ENCODE results near the gene C11orf21. TPM values are rescaled to one million over a fixed set of nuclear protein-coding genes. Genes with fewer than 3 reads are reported as not detected.

Gene C11orf21
- total and polyA plus RNA-seq, 10 of the 15 experiments (the other 5 are each of a cell fraction or from before 2014, with no cell fraction given) = 0.04 to 0.26 (median 0.11) TPM; not detected in 7

GRCh38 chr11:2306452-2306823 lies 4.7 kb upstream of the C11orf21 start:
- BruUV-seq (replicated peaks) = no TSS peak
- no peak for DNase-seq (ENCODE audit: low read depth, low spot score)
- in situ Hi-C loops (cut with MboI) = no loop called here
- intact Hi-C loops (cut with micrococcal nuclease; ENCODE audit: unreplicated experiment) = no loop called here
- Histone ChIP-seq H4K20me1 (ENCODE audit: control insufficient read depth, insufficient read depth) (no peaks in the 10 kb centered on the region), H3K4me3 (no peak overlapping the region), H3K27ac (ENCODE audit: control insufficient read depth, insufficient read depth) (no peak overlapping the region), H3K36me3 (ENCODE audit: control insufficient read depth in 2 of 2, insufficient read depth in 2 of 2, low read length in 1 of 2) (no peaks in the 10 kb centered on the region), H3K4me1 (ENCODE audit: control insufficient read depth, insufficient read depth, low read length) (no peaks in the 10 kb centered on the region), H3K9ac (ENCODE audit: control insufficient read depth, insufficient read depth, low read length) (no peak overlapping the region), H3K27me3 (replicated peaks in 1 of 2; ENCODE audit: control insufficient read depth in 2 of 2, insufficient read depth in 2 of 2, low read length in 1 of 2) (no peaks in the 10 kb centered on the region), H3K4me2 (ENCODE audit: control insufficient read depth, insufficient read depth) (no peak overlapping the region), H3K79me2 (ENCODE audit: control insufficient read depth, insufficient read depth, low read length) (no peaks in the 10 kb centered on the region), H2AFZ (ENCODE audit: control insufficient read depth, low read depth, low read length) (no peak overlapping the region), H3K9me3 (replicated peaks; ENCODE audit: control insufficient read depth, insufficient read depth, low read length) (no peaks in the 10 kb centered on the region)
- RAD21 ChIA-PET (ENCODE audit: unreplicated experiment) = interaction anchor here (3.2 to 7.3 kb wide), 2 partner anchors 93 to 114 kb away, joined by 18 to 187 read pairs; partner anchors contain the start of gene TSSC4
- no peak for ATAC-seq
- CTCF ChIA-PET = interaction anchor here (0.9 to 11.0 kb wide), 11 partner anchors 40 to 596 kb away, joined by 3 to 271 read pairs (median 4); partner anchors contain the start of gene TSSC4
- WGBS (ENCODE audit: insufficient coverage, insufficient replicate concordance, low lambda C conversion rate, missing lambda C conversion rate) = 30% methylated on average over 4 of the region's 4 CpGs
- FAIRE-seq = no peak
- SMC1A ChIA-PET (ENCODE audit: uncharacterized antibody, unreplicated experiment) = interaction anchor here (1.0 to 3.9 kb wide), 4 partner anchors 23 to 581 kb away, joined by 3 to 60 read pairs (median 10); partner anchors contain the start of gene TSSC4
- POLR2A ChIA-PET = no interaction called here
- TF ChIP-seq DPF2 (IDR thresholded peaks at IDR 0.05) (no peak), ATF2 (IDR thresholded peaks at IDR 0.05; ENCODE audit: low read length) (no peak), MEF2B (IDR thresholded peaks at IDR 0.05; ENCODE audit: partially characterized antibody, poor library complexity, severe bottlenecking) (no peak), FOXK2 (IDR thresholded peaks at IDR 0.05) (no peak), CTCF (IDR thresholded peaks at IDR 0.05 in 2 of 3, conservative IDR thresholded peaks at IDR 0.05 in 1 of 3; ENCODE audit: control insufficient read depth in 2 of 3, extremely low read depth in 1 of 3, insufficient read depth in 1 of 3, low read depth in 3 of 3, low read length in 3 of 3) (no peak), RELB (IDR thresholded peaks at IDR 0.05; ENCODE audit: low read depth) (no peak), PML (IDR thresholded peaks at IDR 0.05; ENCODE audit: low read length) (no peak), ZNF384 (IDR thresholded peaks at IDR 0.05; ENCODE audit: borderline replicate concordance, low read depth, low read length) (no peak), E4F1 (IDR thresholded peaks at IDR 0.05; ENCODE audit: borderline replicate concordance, partially characterized antibody) (no peak), RAD51 (IDR thresholded peaks at IDR 0.05) (no peak), ZZZ3 (IDR thresholded peaks at IDR 0.05; ENCODE audit: control insufficient read depth, insufficient read length, low read depth) (no peak), NFYB (IDR thresholded peaks at IDR 0.05; ENCODE audit: insufficient read depth, low read depth, low read length) (no peak), YY1 (IDR thresholded peaks at IDR 0.05; ENCODE audit: low read depth, low read length) (no peak), RFX5 (IDR thresholded peaks at IDR 0.05; ENCODE audit: low read depth, low read length) (no peak), SKIL (IDR thresholded peaks at IDR 0.05; ENCODE audit: low read depth, poor library complexity, severe bottlenecking) (no peak)
